HepG2 (cell line): Measurements from ENCODE around the gene C19orf73. TPM values are rescaled to one million over a fixed set of nuclear protein-coding genes. Genes with fewer than 3 reads are reported as not detected.

ENCODE experiments used
- ADNP ChIP-seq: sonication (generic); formaldehyde crosslinking; IDR thresholded peaks from 2 replicates; pipeline ENCODE4 v1.4.0; 2020; ENCODE audit warnings: missing genetic modification reagents
- CREM ChIP-seq, 2 experiments: sonication (generic) in 1 of 2; formaldehyde crosslinking in 1 of 2; IDR thresholded peaks; 2 replicates each; pipeline versions ENCODE4 v1.4.0 to v1.6.1; 2016 to 2020; ENCODE audit warnings: antibody characterized with exemption in 1 of 2, mild to moderate bottlenecking in 1 of 2, missing genetic modification reagents in 1 of 2
- FOXC1 ChIP-seq: sonication (generic); formaldehyde crosslinking; IDR thresholded peaks from 2 replicates; pipeline ENCODE4 v1.8.0; 2022; ENCODE audit warnings: mild to moderate bottlenecking, missing genetic modification reagents, borderline replicate concordance
- FOXO1 ChIP-seq: sonication (generic); formaldehyde crosslinking; IDR thresholded peaks from 2 replicates; pipeline ENCODE4 v1.4.0; 2020; ENCODE audit warnings: missing genetic modification reagents
- IRF9 ChIP-seq: sonication (generic); formaldehyde crosslinking; IDR thresholded peaks from 2 replicates; pipeline ENCODE4 v1.8.0; 2022; ENCODE audit warnings: missing genetic modification reagents, mild to moderate bottlenecking, borderline replicate concordance
- JUN ChIP-seq: sonication (generic); formaldehyde crosslinking; IDR thresholded peaks from 2 replicates; pipeline ENCODE4 v1.4.0; 2020; ENCODE audit warnings: mild to moderate bottlenecking, missing genetic modification reagents
- MIER2 ChIP-seq: IDR thresholded peaks from 2 replicates; pipeline ENCODE4 v1.6.1; 2016; ENCODE audit warnings: missing biosample characterization, missing genetic modification reagents
- POLR2AphosphoS2 ChIP-seq: IDR thresholded peaks from 2 replicates; pipeline ENCODE4 v1.6.1; 2011; ENCODE audit warnings: low read depth, low read length, improper control_type of control experiment
- THRA ChIP-seq: sonication (generic); formaldehyde crosslinking; IDR thresholded peaks from 2 replicates; pipeline ENCODE4 v1.4.0; 2020; ENCODE audit warnings: missing genetic modification reagents, borderline replicate concordance
- XRCC5 ChIP-seq: fragments of 200-400 bp; formaldehyde crosslinking; optimal IDR thresholded peaks from 2 replicates; pipeline ENCODE3; 2017; ENCODE audit warnings: mild to moderate bottlenecking, low read length
- ZEB1 ChIP-seq: IDR thresholded peaks from 2 replicates; pipeline ENCODE4 v1.6.1; 2012; ENCODE audit warnings: mild to moderate bottlenecking, low read depth, inconsistent platforms; ENCODE audit not compliant: insufficient replicate concordance
- ZIK1 ChIP-seq: sonication (generic); formaldehyde crosslinking; IDR thresholded peaks from 2 replicates; pipeline ENCODE4 v1.5.0; 2020; ENCODE audit warnings: mild to moderate bottlenecking, low read depth, missing genetic modification reagents, borderline replicate concordance
- ZNF143 ChIP-seq: sonication (generic); formaldehyde crosslinking; IDR thresholded peaks from 2 replicates; pipeline ENCODE4 v1.4.0; 2020; ENCODE audit warnings: missing genetic modification reagents
- ZNF335 ChIP-seq: sonication (generic); formaldehyde crosslinking; IDR thresholded peaks from 2 replicates; pipeline ENCODE4 v1.4.0; 2020; ENCODE audit warnings: missing genetic modification reagents
- ZNF510 ChIP-seq: sonication (generic); formaldehyde crosslinking; IDR thresholded peaks from 2 replicates; pipeline ENCODE4 v1.4.0; 2020; ENCODE audit warnings: low read depth, mild to moderate bottlenecking, missing genetic modification reagents
- ZNF556 ChIP-seq: sonication (generic); formaldehyde crosslinking; IDR thresholded peaks from 2 replicates; pipeline ENCODE4 v1.4.0; 2020; ENCODE audit warnings: mild to moderate bottlenecking, missing genetic modification reagents, borderline replicate concordance
- ZNF619 ChIP-seq: sonication (generic); formaldehyde crosslinking; IDR thresholded peaks from 2 replicates; pipeline ENCODE4 v1.4.0; 2020; ENCODE audit warnings: mild to moderate bottlenecking, missing genetic modification reagents
- polyA plus RNA-seq, 8 experiments: library from polyadenylated mRNA; depleted of rRNA in 3 of 8; stranded (reverse) in 7 of 8; unstranded in 1 of 8; fragments of >200 nt; fragmentation: Illumina TruSeq in 4 of 8; extraction: Trizol in 4 of 8; gene quantifications; 2 replicates each; pipeline versions ENCODE4 v1.2.1 to v1.2.3, GENCODE V29; 2011 to 2016; ENCODE audit warnings: low read depth in 4 of 8, missing spikeins in 1 of 8, mixed read lengths in 1 of 8; ENCODE audit not compliant: insufficient read depth in 1 of 8
- total RNA-seq, 5 experiments: library from RNA; depleted of rRNA; stranded (reverse); fragments of >200 nt; fragmentation: Illumina TruSeq; extraction: Trizol; gene quantifications; 2 replicates each; pipeline ENCODE4 v1.2.3, GENCODE V29; 2016; ENCODE audit warnings: low read depth in 1 of 5
- TF ChIP-seq, protein P1 (sequence below): IDR thresholded peaks from 2 replicates; pipeline ENCODE4 v1.6.1; 2012; ENCODE audit warnings: low read depth, low read length, improper control_type of control experiment
- TF ChIP-seq, protein P2 (sequence below): sonication (generic); formaldehyde crosslinking; IDR thresholded peaks from 2 replicates; pipeline ENCODE4 v1.5.0; 2020; ENCODE audit warnings: missing genetic modification reagents, mild to moderate bottlenecking, borderline replicate concordance
- TF ChIP-seq, protein P3 (sequence below): sonication (generic); formaldehyde crosslinking; IDR thresholded peaks from 2 replicates; pipeline ENCODE4 v1.5.1; 2020; ENCODE audit warnings: mild to moderate bottlenecking, missing genetic modification reagents, borderline replicate concordance

C19orf73 gene
- total and polyA plus RNA-seq, 2 of the 13 experiments (the other 11 are each of a cell fraction or from before 2014, with no cell fraction given), result 1.4 to 1.5 TPM

DNA sequence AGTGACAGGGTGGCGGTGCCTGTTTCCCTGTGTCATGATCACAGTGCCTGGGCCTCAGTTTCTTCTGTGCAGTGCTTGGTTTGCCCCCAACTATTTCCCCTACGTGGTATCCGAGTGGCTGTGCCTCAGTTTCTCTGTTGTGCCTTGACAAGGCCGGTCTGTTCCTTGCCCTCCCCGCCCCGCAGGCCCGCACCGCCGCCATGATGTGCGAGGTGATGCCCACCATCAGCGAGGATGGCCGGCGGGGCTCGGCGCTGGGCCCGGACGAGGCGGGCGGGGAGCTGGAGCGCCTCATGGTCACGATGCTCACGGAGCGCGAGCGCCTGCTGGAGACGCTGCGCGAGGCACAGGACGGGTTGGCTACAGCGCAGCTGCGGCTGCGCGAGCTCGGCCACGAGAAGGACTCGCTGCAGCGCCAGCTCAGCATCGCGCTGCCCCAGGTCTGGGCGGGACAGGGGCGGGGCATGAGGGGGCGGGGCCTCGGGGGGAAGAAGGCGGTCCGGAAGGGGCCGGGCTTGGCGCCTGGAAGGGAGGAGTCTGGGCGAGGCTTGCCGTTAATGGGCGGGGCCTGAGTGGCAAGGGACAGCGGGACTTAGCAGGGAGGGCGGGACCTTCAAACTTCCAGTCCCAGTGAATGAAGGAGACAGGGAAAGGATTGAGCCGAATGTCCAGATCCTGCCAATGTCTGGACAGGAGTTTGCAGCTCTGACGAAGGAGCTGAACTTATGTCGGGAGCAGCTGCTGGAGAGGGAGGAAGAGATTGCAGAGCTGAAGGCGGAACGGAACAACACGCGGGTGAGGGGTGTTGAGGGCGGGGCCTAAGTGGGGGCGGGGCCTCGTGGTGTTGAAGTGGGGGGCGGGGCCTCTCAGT is 9.0 kb upstream of the C19orf73 start (continued):
- TF ChIP-seq ZNF619 (CRISPR knock-in tag), result peak; percentile 84; the same call in 1 of the 2 replicates
- peak; percentile 78; the same call in 1 of the 2 replicates for TF ChIP-seq THRA (CRISPR knock-in tag)
- TF ChIP-seq MIER2, result peak; percentile 87
- TF ChIP-seq IRF9 (CRISPR knock-in tag), result peak; percentile 99
- TF ChIP-seq JUN (CRISPR knock-in tag), result peak; percentile 89; the same call in 1 of the 2 replicates
- TF ChIP-seq FOXC1 (CRISPR knock-in tag), result peak; percentile 98
- TF ChIP-seq ZNF143 (CRISPR knock-in tag), result peak; percentile 70
- TF ChIP-seq FOXO1 (CRISPR knock-in tag), result peak; percentile 89
- TF ChIP-seq CREM (IDR thresholded peaks at IDR 0.05), result no peak
- TF ChIP-seq CREM (CRISPR knock-in tag; IDR thresholded peaks at IDR 0.05), result 0 out of 2 replicates have a peak, but pooled peaks have one; percentile 28
- TF ChIP-seq, protein P1, sequence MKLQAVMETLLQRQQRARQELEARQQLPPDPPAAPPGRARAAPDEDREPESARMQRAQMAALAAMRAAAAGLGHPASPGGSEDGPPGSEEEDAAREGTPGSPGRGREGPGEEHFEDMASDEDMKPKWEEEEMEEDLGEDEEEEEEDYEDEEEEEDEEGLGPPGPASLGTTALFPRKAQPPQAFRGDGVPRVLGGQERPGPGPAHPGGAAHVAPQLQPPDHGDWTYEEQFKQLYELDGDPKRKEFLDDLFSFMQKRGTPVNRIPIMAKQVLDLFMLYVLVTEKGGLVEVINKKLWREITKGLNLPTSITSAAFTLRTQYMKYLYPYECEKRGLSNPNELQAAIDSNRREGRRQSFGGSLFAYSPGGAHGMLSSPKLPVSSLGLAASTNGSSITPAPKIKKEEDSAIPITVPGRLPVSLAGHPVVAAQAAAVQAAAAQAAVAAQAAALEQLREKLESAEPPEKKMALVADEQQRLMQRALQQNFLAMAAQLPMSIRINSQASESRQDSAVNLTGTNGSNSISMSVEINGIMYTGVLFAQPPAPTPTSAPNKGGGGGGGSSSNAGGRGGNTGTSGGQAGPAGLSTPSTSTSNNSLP, result no peak
- TF ChIP-seq XRCC5, result no peak
- no peak for TF ChIP-seq POLR2AphosphoS2
- TF ChIP-seq ZNF510, result peak; percentile 94; the same call in 1 of the 2 replicates
- TF ChIP-seq, protein P2, sequence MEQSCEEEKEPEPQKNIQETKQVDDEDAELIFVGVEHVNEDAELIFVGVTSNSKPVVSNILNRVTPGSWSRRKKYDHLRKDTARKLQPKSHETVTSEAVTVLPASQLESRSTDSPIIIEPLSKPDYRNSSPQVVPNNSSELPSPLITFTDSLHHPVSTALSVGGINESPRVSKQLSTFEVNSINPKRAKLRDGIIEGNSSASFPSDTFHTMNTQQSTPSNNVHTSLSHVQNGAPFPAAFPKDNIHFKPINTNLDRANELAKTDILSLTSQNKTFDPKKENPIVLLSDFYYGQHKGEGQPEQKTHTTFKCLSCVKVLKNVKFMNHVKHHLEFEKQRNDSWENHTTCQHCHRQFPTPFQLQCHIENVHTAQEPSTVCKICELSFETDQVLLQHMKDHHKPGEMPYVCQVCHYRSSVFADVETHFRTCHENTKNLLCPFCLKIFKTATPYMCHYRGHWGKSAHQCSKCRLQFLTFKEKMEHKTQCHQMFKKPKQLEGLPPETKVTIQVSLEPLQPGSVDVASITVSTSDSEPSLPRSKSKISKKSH, result peak; percentile 99
- peak; percentile 60; the same call in 1 of the 2 replicates for TF ChIP-seq ADNP
- no peak for TF ChIP-seq ZEB1
- peak; percentile 89 for TF ChIP-seq ZNF335
- TF ChIP-seq, protein P3, sequence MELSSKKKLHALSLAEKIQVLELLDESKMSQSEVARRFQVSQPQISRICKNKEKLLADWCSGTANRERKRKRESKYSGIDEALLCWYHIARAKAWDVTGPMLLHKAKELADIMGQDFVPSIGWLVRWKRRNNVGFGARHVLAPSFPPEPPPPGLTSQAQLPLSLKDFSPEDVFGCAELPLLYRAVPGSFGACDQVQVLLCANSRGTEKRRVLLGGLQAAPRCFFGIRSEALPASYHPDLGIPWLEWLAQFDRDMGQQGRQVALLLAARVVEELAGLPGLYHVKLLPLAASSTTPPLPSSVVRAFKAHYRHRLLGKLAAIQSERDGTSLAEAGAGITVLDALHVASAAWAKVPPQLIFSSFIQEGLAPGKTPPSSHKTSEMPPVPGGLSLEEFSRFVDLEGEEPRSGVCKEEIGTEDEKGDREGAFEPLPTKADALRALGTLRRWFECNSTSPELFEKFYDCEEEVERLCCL, result peak; percentile 91; the same call in 1 of the 2 replicates
- TF ChIP-seq ZIK1 (CRISPR knock-in tag), result peak; percentile 100
- peak; percentile 86 for TF ChIP-seq ZNF556 (CRISPR knock-in tag)
